ENCODE data around the gene FAM76B. TPM values are rescaled to one million over a fixed set of nuclear protein-coding genes. Genes with fewer than 3 reads are reported as not detected.
A peak's percentile ranks its signal among the peaks of the same experiment; 100 is the strongest.

Gene FAM76B
- total RNA-seq, 1 donor from 2014 or later, result 33.9 TPM

- Mint-ChIP-seq H3K4me1 (ENCODE audit: low read depth, unreplicated experiment) (peaks cover 25% of the 10 kb centered on the region), H3K4me3 (ENCODE audit: unreplicated experiment) (peak overlapping the region; percentile 90), H3K27ac (ENCODE audit: unreplicated experiment) (no peak overlapping the region), H3K36me3 (ENCODE audit: unreplicated experiment) (no peaks in the 10 kb centered on the region), H3K27me3 (ENCODE audit: unreplicated experiment) (peaks cover 2% of the 10 kb centered on the region), H3K9me3 (ENCODE audit: unreplicated experiment) (peaks cover 6% of the 10 kb centered on the region)
- TF ChIP-seq CTCF (IDR thresholded peaks at IDR 0.05; ENCODE audit: partially characterized antibody, unreplicated experiment), result no peak
- no peak for DNase-seq
Observed at GRCh38 chr11:95792200-95792599, 2.6 kb upstream of the FAM76B start.

GRCh38 chr11:95791709-95792033, 2.1 kb upstream of the FAM76B start:
- no peak for DNase-seq
- peaks cover 2% of the 10 kb centered on the region for H3K27me3 Mint-ChIP-seq (ENCODE audit: unreplicated experiment)
- H3K27ac Mint-ChIP-seq (ENCODE audit: unreplicated experiment), result no peak overlapping the region
- no peaks in the 10 kb centered on the region for H3K36me3 Mint-ChIP-seq (ENCODE audit: unreplicated experiment)
- peaks cover 25% of the 10 kb centered on the region for H3K4me1 Mint-ChIP-seq (ENCODE audit: low read depth, unreplicated experiment)
- peaks cover 6% of the 10 kb centered on the region for H3K9me3 Mint-ChIP-seq (ENCODE audit: unreplicated experiment)
- TF ChIP-seq CTCF (IDR thresholded peaks at IDR 0.05; ENCODE audit: partially characterized antibody, unreplicated experiment), result no peak
- peak overlapping the region; percentile 90 for H3K4me3 Mint-ChIP-seq (ENCODE audit: unreplicated experiment)

- peak; percentile 62 for DNase-seq
- peak overlapping the region; percentile 81 for H3K27ac Mint-ChIP-seq (ENCODE audit: unreplicated experiment)
- peaks cover 25% of the 10 kb centered on the region for H3K4me1 Mint-ChIP-seq (ENCODE audit: low read depth, unreplicated experiment)
- H3K36me3 Mint-ChIP-seq (ENCODE audit: unreplicated experiment), result no peaks in the 10 kb centered on the region
- peak overlapping the region; percentile 90 for H3K4me3 Mint-ChIP-seq (ENCODE audit: unreplicated experiment)
- no peak for TF ChIP-seq CTCF (IDR thresholded peaks at IDR 0.05; ENCODE audit: partially characterized antibody, unreplicated experiment)
- peaks cover 6% of the 10 kb centered on the region for H3K9me3 Mint-ChIP-seq (ENCODE audit: unreplicated experiment)
- peaks cover 2% of the 10 kb centered on the region for H3K27me3 Mint-ChIP-seq (ENCODE audit: unreplicated experiment)
Observed at GRCh38 chr11:95790933-95791708, 1.5 kb upstream of the FAM76B start.

- TF ChIP-seq CTCF (IDR thresholded peaks at IDR 0.05; ENCODE audit: partially characterized antibody, unreplicated experiment), result no peak
- Mint-ChIP-seq H3K36me3 (ENCODE audit: unreplicated experiment) (no peaks in the 10 kb centered on the region), H3K4me3 (ENCODE audit: unreplicated experiment) (peak within 1 kb of the TSS; percentile 90), H3K27me3 (ENCODE audit: unreplicated experiment) (peaks cover 2% of the 10 kb centered on the region), H3K4me1 (ENCODE audit: low read depth, unreplicated experiment) (peaks cover 25% of the 10 kb centered on the region), H3K9me3 (ENCODE audit: unreplicated experiment) (peaks cover 6% of the 10 kb centered on the region), H3K27ac (ENCODE audit: unreplicated experiment) (peak within 1 kb of the TSS; percentile 81)
- DNase-seq, result peak; percentile 93
Observed at GRCh38 chr11:95790123-95790932, 746 bp upstream of the FAM76B start, which contains the start of gene CEP57. TSS of gene CEP57 (plus strand) at chr11:95790498. CDS start at chr11:95790699, 201 bp downstream.
